Panc1 (cell line): Measurements from ENCODE around the gene PICALM.
"Not testable (repeated sequence)": the region's sequence is repeated elsewhere in the genome, so short reads cannot be mapped to it uniquely, and the experiment has no call there.

Experiments used
- POLR2AphosphoS5 ChIP-seq: IDR thresholded peaks from 2 replicates; pipeline ENCODE4 v1.6.1; 2012; ENCODE audit warnings: mild to moderate bottlenecking, low read depth, low read length, moderate library complexity
- SIN3A ChIP-seq: IDR thresholded peaks from 2 replicates; pipeline ENCODE4 v1.6.1; 2012; ENCODE audit warnings: low read depth, mild to moderate bottlenecking, low read length, moderate library complexity, borderline replicate concordance; ENCODE audit not compliant: insufficient read depth
- TF ChIP-seq, protein P1 (sequence below): fragments of 450-650 bp; IDR thresholded peaks from 2 replicates; pipeline ENCODE4 v1.5.1; 2017; ENCODE audit warnings: mild to moderate bottlenecking
- TF ChIP-seq, protein P2 (sequence below), 2 experiments: IDR thresholded peaks; 2 replicates each; pipeline ENCODE4 v1.6.1; 2011 to 2012; ENCODE audit warnings: low read depth in 2 of 2, control low read depth in 1 of 2, low read length in 1 of 2, mild to moderate bottlenecking in 1 of 2, moderate library complexity in 1 of 2; ENCODE audit not compliant: insufficient read depth in 1 of 2

DNA sequence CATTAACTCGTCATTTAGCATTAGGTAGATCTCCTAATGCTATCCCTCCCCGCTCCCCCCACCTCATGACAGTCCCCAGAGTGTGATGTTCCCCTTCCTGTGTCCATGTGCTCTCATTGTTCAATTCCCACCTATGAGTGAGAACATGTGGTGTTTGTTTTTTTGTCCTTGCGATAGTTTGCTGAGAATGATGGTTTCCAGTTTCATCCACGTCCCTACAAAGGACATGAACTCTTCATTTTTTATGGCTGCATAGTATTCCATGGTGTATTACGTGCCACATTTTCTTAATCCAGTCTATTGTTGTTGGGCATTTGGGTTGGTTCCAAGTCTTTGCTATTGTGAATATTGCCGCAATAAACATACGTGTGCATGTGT is 116.8 kb downstream of the PICALM start:
- TF ChIP-seq SIN3A, POLR2AphosphoS5: not testable (repeated sequence)
- TF ChIP-seq, protein P1, sequence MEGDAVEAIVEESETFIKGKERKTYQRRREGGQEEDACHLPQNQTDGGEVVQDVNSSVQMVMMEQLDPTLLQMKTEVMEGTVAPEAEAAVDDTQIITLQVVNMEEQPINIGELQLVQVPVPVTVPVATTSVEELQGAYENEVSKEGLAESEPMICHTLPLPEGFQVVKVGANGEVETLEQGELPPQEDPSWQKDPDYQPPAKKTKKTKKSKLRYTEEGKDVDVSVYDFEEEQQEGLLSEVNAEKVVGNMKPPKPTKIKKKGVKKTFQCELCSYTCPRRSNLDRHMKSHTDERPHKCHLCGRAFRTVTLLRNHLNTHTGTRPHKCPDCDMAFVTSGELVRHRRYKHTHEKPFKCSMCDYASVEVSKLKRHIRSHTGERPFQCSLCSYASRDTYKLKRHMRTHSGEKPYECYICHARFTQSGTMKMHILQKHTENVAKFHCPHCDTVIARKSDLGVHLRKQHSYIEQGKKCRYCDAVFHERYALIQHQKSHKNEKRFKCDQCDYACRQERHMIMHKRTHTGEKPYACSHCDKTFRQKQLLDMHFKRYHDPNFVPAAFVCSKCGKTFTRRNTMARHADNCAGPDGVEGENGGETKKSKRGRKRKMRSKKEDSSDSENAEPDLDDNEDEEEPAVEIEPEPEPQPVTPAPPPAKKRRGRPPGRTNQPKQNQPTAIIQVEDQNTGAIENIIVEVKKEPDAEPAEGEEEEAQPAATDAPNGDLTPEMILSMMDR, result not testable (repeated sequence)
- TF ChIP-seq, protein P2, sequence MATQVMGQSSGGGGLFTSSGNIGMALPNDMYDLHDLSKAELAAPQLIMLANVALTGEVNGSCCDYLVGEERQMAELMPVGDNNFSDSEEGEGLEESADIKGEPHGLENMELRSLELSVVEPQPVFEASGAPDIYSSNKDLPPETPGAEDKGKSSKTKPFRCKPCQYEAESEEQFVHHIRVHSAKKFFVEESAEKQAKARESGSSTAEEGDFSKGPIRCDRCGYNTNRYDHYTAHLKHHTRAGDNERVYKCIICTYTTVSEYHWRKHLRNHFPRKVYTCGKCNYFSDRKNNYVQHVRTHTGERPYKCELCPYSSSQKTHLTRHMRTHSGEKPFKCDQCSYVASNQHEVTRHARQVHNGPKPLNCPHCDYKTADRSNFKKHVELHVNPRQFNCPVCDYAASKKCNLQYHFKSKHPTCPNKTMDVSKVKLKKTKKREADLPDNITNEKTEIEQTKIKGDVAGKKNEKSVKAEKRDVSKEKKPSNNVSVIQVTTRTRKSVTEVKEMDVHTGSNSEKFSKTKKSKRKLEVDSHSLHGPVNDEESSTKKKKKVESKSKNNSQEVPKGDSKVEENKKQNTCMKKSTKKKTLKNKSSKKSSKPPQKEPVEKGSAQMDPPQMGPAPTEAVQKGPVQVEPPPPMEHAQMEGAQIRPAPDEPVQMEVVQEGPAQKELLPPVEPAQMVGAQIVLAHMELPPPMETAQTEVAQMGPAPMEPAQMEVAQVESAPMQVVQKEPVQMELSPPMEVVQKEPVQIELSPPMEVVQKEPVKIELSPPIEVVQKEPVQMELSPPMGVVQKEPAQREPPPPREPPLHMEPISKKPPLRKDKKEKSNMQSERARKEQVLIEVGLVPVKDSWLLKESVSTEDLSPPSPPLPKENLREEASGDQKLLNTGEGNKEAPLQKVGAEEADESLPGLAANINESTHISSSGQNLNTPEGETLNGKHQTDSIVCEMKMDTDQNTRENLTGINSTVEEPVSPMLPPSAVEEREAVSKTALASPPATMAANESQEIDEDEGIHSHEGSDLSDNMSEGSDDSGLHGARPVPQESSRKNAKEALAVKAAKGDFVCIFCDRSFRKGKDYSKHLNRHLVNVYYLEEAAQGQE (IDR thresholded peaks at IDR 0.05; ENCODE audit: insufficient read depth in 1 of 2, low read depth in 2 of 2, low read length in 1 of 2), result not testable (repeated sequence)
